GM18507 (cell line): ENCODE data around the gene CERS6.
"Not testable (repeated sequence)": the region's sequence is repeated elsewhere in the genome, so short reads cannot be mapped to it uniquely, and the experiment has no call there.

Experiments
- DNase-seq: peaks from one replicate; pipeline ENCODE4 v3.0.0; 2011; ENCODE audit warnings: low read depth; ENCODE audit not compliant: insufficient read length; ENCODE audit errors: extremely low spot score
- FAIRE-seq: peaks from 2 replicates; lab custom pipeline; 2011; peaks lifted over from hg19 to GRCh38; lab: Jason Lieb, UNC

CERS6 gene, protein sequence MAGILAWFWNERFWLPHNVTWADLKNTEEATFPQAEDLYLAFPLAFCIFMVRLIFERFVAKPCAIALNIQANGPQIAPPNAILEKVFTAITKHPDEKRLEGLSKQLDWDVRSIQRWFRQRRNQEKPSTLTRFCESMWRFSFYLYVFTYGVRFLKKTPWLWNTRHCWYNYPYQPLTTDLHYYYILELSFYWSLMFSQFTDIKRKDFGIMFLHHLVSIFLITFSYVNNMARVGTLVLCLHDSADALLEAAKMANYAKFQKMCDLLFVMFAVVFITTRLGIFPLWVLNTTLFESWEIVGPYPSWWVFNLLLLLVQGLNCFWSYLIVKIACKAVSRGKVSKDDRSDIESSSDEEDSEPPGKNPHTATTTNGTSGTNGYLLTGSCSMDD

DNA sequence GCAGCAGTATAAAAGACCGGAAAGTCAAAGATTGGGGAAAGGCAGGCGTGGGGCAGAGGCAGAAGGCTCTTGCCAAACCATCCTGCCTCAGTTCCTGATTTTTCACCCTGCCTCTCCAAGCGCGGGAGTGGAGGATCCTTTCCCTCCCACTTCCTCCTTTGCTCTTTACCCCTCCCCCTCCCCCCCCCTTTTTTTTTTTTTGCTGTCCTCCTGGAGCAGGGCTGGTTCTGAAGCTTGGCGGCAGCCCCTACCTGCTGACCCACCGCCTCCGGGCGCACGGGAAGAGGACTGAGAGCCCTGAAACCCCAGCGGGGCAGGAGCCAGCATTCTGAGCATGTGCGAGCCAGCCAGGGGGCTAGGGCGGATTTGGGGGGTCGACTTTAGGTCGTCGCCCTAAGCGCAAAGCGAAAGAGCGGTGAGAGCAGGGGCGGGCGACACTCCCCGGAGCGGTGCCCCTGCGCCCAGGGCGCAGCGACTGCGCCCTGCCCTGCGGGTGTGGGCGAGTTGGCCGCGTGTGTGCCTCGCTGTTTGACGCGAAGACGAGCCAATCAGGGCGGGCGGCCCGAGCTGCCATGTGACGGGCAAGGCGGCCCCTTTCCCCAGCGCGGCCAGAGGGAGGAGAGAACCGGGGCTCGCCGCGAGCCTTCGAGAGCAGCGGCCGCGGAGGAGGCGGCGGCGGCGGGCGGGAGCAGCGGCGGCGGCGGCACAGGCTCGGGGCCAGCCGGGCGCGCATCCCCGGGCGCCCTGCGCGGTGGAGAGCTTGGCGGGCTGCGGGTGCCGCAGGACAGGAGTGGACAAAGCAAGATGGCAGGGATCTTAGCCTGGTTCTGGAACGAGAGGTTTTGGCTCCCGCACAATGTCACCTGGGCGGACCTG lies at the start of gene CERS6:
TSS of gene CERS6 (plus strand) at position 628 of the 876 bp plus-strand sequence. CDS start at position 805, 177 bp downstream.
- FAIRE-seq (peak; percentile 89), DNase-seq (peak; percentile 87)

DNA sequence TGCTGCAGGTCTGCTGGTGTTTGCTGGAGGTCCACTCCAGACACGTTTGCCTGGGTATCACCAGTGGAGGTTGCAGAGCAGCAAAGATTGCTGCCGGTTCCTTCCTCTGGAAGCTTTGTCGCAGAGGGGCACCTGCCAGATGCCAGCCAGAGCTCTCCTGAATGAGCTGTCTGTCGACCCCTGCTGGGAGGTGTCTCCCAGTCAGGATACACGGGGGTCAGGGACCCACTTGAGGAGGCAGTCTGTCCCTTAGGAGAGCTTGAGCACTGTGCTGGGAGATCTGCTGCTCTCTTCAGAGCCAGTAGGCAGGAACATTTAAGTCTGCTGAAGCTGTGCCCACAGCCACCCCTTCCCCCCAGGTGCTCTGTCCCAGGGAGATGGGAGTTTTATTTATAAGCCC lies 43.8 kb upstream of the CERS6 start:
- DNase-seq, FAIRE-seq: not testable (repeated sequence)

DNA sequence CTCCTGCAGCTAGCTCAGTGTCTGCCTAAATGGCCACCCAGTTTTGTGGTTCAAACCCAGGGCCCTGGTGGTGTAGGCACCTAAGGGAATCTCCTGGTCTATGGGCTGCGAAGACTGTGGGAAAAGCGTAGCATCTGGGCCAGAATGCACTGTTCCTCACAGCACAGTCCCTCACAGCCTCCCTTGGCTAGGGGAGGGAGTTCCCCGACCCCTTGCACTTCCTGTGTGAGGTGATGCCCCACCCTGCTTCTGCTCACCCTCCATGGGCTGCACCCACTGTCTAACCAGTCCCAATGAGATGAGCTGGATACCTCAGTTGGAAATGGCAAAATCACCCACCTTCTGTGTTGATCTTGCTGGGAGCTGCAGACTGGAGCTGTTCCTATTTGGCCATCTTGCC lies 43.0 kb upstream of the CERS6 start:
- not testable (repeated sequence) for DNase-seq, FAIRE-seq

GRCh38 chr2:168416555-168416954 lies 39.5 kb upstream of the CERS6 start:
- no peak for DNase-seq
- no peak for FAIRE-seq

DNA sequence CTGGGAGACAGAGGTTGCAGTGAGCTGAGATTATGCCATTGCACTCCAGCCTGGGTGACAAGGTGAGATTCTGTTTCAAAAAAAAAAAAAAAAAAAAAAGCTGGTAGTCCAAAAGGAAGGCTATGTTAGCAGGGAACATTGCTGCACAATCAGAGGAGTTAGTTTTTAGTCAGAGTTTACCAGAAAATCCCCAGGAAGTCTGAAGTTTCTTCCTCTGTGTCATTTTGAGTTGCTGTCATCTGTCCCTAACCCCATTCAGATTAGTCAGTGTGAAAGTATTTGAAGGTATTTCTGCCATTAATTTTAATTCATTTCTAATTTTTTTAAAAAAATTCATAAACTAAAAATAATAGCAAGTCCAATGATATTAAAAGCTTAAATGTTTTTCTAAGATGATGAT lies 33.5 kb upstream of the CERS6 start:
- DNase-seq: no peak
- FAIRE-seq: no peak

- no peak for DNase-seq
- peak; percentile 15 for FAIRE-seq
Measured at GRCh38 chr2:168424112-168424951, 31.7 kb upstream of the CERS6 start.

- DNase-seq: no peak
- FAIRE-seq: no peak
Measured at GRCh38 chr2:168424971-168425370, 31.1 kb upstream of the CERS6 start.

DNA sequence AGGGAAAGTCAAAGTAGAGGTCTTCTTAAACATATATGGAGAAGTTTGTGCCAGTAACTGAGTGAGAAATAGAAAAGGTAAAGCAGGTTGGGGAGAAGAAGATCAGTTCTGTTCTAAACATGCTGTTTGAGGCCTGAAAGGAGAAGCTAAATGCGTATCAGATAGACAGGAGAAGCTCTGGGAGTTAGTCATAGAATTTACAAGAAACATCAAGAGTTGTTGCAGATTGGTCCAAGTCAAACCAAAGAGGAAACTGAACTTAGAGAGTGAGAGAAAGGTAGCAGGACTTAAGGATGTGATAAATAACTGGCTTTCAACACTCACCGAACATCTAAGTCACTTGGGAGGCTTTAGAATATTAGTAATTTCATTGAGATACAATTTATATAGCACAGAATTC lies 29.2 kb upstream of the CERS6 start:
- FAIRE-seq: no peak
- no peak for DNase-seq

DNA sequence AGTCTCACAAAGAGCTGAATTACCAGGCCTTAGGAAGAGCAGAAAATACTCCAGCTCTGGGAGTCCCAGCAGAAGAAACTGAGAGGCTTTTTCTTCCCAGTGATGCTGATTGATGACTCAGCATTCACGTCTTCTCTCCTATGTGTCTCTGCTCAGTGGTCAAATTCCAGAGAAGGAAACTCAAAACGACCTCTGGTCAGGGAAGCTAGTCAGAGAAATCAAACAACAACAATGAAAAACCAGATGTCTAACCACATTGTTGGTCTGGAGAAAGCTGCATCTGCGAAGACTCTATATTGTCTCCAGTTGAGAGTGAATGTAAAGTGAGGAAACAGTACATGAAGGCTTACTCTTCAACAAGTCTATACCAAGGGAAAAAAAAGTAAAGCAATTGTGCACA lies 28.6 kb upstream of the CERS6 start:
- FAIRE-seq (no peak), DNase-seq (no peak)

- no peak for DNase-seq
- no peak for FAIRE-seq
Measured at GRCh38 chr2:168428431-168428830, 27.6 kb upstream of the CERS6 start.

- DNase-seq (no peak), FAIRE-seq (no peak)
Measured at GRCh38 chr2:168429988-168430387, 26.1 kb upstream of the CERS6 start.

DNA sequence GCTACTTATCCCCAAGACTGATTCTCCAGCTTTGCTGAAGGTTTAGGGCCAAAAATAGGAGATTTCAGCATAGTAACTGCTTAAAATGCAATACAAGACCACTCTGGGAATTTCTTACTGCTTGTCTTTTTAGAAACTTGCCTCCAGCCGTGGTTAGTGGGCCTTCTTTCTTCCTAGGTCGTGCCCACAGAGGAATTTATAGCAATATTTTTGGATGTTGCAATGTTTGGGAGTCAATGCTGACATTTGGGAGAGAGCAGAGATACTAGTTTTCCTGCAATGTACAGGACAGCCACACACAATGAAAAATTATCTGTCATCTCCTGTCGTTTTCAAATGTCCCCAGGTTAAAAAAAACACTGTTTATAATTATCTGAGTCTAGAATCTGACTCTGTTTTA lies 25.6 kb upstream of the CERS6 start:
- no peak for DNase-seq
- FAIRE-seq: no peak

DNA sequence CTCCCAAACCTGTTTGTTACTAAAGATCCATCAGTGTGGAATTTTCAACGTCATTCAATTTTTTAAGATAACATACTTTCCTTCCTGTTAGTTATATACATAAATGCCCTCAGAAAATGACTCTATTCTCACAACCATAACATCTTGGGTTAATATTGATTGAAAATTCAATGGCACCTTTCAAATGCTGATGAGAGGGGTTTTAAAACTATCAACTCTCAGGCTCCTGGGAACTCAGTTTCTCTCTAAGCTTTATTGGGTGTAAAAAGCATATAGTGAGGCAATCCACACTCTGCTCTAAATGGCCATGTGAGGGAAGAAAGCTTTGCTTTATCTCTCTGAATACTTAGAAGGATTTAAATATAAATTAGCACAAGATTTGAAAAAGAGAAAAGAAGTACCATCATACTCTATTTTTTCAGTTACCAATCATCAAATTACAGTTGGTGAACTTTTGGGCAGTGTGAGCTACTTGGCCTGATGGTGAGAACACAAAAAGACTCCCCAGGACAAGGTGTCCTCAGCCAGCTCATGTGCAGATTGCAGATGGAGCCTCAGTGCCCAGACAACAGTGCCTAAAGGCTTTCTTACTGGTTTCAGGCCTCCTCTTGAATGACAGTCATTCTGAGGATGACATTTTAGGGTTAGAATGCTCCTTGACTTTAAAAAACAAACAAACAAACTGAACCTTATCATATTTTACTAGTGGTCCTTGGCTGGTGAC lies 24.6 kb upstream of the CERS6 start:
- DNase-seq (no peak), FAIRE-seq (no peak)

GRCh38 chr2:168432100-168432499 lies 24.0 kb upstream of the CERS6 start:
- no peak for DNase-seq
- no peak for FAIRE-seq

DNA sequence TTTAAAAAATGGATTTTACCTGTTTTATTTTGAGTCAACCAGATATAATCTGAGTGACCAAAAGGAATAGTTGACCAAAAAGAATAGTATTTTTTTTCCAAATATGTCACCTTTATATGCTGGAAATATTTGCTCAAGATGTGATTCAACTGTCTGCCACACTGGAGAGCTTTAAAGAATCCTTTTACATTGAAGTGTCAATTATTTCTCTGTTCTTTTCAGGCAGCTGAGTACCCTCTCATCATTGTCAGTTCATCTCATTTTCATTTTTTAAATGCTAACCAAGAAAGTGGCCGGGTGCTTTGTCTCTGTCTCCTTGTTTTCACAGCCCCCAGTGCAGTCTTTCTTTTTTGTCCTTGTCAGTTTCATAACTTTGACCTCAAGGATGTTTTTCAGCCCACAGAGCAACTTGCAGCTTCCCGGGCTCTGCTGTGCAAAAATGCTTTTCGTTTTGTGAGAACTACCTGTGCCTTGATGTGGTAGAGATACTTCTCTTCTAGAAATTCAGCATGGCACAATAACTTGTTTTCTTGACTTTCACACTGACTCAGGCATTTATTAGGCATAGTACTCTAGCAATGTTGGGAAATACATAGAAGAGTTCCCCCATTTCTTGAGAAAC lies 23.4 kb upstream of the CERS6 start:
- FAIRE-seq (no peak), DNase-seq (no peak)

DNA sequence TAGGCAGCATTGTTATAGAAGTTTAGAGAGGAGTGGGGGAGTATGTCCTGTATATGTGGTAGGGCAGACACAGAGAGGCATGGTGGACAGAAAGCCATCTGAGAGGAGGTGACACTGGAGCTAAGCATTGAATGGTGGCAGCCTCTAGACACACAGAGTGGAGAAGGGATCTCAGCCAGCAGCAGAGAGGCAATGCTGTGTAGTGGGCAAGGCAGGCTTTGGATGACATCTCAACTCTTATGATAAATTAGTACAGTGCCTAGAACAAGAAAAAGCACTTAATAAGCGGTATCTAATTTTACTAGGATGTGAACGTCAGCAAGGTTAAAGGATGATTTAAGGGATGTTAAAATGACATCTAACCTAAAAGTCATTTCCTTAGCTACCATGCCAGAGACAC lies 22.5 kb upstream of the CERS6 start:
- DNase-seq (no peak), FAIRE-seq (no peak)

DNA sequence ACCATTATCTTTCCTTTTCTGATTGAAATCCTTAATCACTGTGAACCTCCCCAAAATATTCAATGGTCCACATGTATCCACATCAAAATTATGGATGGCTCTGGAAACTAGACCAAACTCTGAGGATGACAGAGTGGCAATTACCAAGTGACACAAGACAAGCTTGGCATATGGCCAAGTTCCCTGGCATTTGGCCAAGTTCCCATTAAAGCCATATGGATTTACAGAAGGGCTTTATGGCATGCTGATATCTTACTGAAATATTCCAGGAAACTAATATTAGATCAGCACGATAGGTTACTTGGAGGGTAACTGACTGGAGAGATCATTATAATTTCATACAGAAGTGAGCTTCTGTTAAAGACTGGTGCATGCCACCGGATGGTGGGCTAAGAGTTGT lies 21.9 kb upstream of the CERS6 start:
- DNase-seq: no peak
- FAIRE-seq: no peak

GRCh38 chr2:168436840-168437239 lies 19.2 kb upstream of the CERS6 start:
- DNase-seq (no peak), FAIRE-seq (no peak)

DNA sequence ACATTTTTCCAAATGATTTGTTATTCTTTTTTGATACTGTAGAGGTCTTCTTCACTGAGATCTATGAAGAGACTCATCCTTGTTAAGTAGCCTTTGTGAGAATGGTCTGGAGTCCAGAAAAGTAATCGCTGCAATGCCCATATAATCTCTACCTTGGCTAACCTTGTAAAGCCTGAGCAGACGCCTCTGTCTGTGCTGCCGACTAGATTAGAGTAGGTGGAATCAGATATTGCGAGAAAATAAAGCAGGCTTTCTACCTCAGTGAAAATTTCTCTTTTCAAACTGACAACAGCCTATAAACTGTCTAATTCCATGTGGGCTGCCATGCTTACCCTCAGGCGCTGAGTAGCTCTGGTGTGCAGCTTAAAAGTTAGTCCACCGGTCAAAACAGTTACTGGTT lies 17.5 kb upstream of the CERS6 start:
- FAIRE-seq (no peak), DNase-seq (no peak)
